HepG2 (cell line): ENCODE measurements around the gene FGF4. TPM values are rescaled to one million over a fixed set of nuclear protein-coding genes. Genes with fewer than 3 reads are reported as not detected.

Experiments
- ATAC-seq: fragments of 200-7000 bp; cut with Tn5 transposase; 3 replicates; pipeline ENCODE4 v1.9.1; 2020; ENCODE audit warnings: mild to moderate bottlenecking, moderate library complexity
- BruUV-seq: library from RNA; stranded (reverse); fragments of 400-500 nt; replicated peaks from 2 replicates; lab custom pipeline; 2021; lab: Mats Ljungman, UMichigan
- CTCF ChIA-PET: fragments of 300-600 bp; formaldehyde crosslinking; extraction: SDS; loops from one replicate; lab custom pipeline; 2021; ENCODE audit warnings: low total read pairs, inconsistent platforms, low intra/inter-chr PET ratio; lab: Yijun Ruan, JAX
- POLR2A ChIA-PET: fragments of 350-600 bp; sonication (Branson Sonifier 250); formaldehyde crosslinking; loops from one replicate; lab custom pipeline; 2020; ENCODE audit warnings: antibody characterized with exemption, inconsistent platforms; lab: Yijun Ruan, JAX
- DNase-seq: peaks from one replicate; pipeline ENCODE4 v3.0.0-alpha.2; 2015; ENCODE audit warnings: low spot score
- FAIRE-seq: peaks from 3 replicates; lab custom pipeline; 2011; peaks lifted over from hg19 to GRCh38; lab: Jason Lieb, UNC
- H2AFZ ChIP-seq: one replicate; pipeline ENCODE4 v1.6.1; 2011; ENCODE audit warnings: low read length, inconsistent platforms
- H3K27ac ChIP-seq: fragments of 300-600 bp; 3 replicates; pipeline ENCODE4 v1.8.0; 2011; ENCODE audit warnings: mixed run types, mild to moderate bottlenecking, mixed read lengths, low read length, inconsistent platforms; ENCODE audit not compliant: insufficient read depth; ENCODE audit errors: extremely low read length
- H3K27me3 ChIP-seq, 2 experiments: fragments of 200-600 bp in 1 of 2; 2 replicates in 1 of 2; 3 replicates in 1 of 2; pipeline versions ENCODE4 v1.6.0 to v1.8.0; 2011; ENCODE audit warnings: low read length in 2 of 2, mild to moderate bottlenecking in 2 of 2, moderate library complexity in 2 of 2, inconsistent platforms in 1 of 2; ENCODE audit not compliant: insufficient read depth in 2 of 2, control insufficient read depth in 1 of 2
- H3K36me3 ChIP-seq, 2 experiments: fragments of 200-600 bp in 1 of 2; replicated peaks in 1 of 2; 2 replicates in 1 of 2; 3 replicates in 1 of 2; pipeline versions ENCODE4 v1.5.1 to v1.8.0; 2011; ENCODE audit warnings: low read length in 2 of 2, inconsistent platforms in 1 of 2; ENCODE audit not compliant: insufficient read depth in 2 of 2, control insufficient read depth in 1 of 2
- H3K4me1 ChIP-seq: 2 replicates; pipeline ENCODE4 v1.5.1; 2012; ENCODE audit warnings: low read length, inconsistent platforms; ENCODE audit not compliant: insufficient read depth
- H3K4me2 ChIP-seq: 2 replicates; pipeline ENCODE4 v1.6.0; 2011; ENCODE audit warnings: low read depth, low read length, inconsistent platforms
- H3K4me3 ChIP-seq, 3 experiments: fragments of 200-600 bp in 1 of 3; sonication (generic), shearing (Covaris generic) in 1 of 3; replicated peaks in 1 of 3; 2 replicates each; pipeline ENCODE4 v1.5.1; 2011 to 2016; ENCODE audit warnings: low read length in 3 of 3, inconsistent platforms in 2 of 3, low read depth in 2 of 3, mild to moderate bottlenecking in 2 of 3, control low read depth in 1 of 3, mixed read lengths in 1 of 3; ENCODE audit not compliant: insufficient read depth in 1 of 3
- H3K79me2 ChIP-seq: one replicate; pipeline ENCODE4 v1.6.1; 2011; ENCODE audit warnings: low read length, inconsistent platforms; ENCODE audit not compliant: insufficient read depth
- H3K9ac ChIP-seq: 2 replicates; pipeline ENCODE4 v1.6.0; 2011; ENCODE audit warnings: mild to moderate bottlenecking, low read depth, low read length, inconsistent platforms; ENCODE audit not compliant: insufficient read depth
- H3K9me3 ChIP-seq: 2 replicates; pipeline ENCODE4 v1.5.1; 2012; ENCODE audit warnings: mild to moderate bottlenecking, low read length
- H4K20me1 ChIP-seq: 2 replicates; pipeline ENCODE4 v1.6.0; 2011; ENCODE audit warnings: inconsistent platforms, mild to moderate bottlenecking, low read length, moderate library complexity; ENCODE audit not compliant: insufficient read depth
- ATF7 ChIP-seq, 2 experiments: fragments of 450-650 bp in 1 of 2; sonication (generic) in 1 of 2; formaldehyde crosslinking in 1 of 2; IDR thresholded peaks; 2 replicates each; pipeline versions ENCODE4 v1.4.0 to v1.6.1; 2016 to 2020; ENCODE audit warnings: antibody characterized with exemption in 1 of 2, mild to moderate bottlenecking in 1 of 2, missing genetic modification reagents in 1 of 2
- IRF9 ChIP-seq: sonication (generic); formaldehyde crosslinking; IDR thresholded peaks from 2 replicates; pipeline ENCODE4 v1.8.0; 2022; ENCODE audit warnings: missing genetic modification reagents, mild to moderate bottlenecking, borderline replicate concordance
- IRX3 ChIP-seq: sonication (generic); formaldehyde crosslinking; IDR thresholded peaks from 2 replicates; pipeline ENCODE4 v1.8.1; 2023; ENCODE audit warnings: mild to moderate bottlenecking, low read depth, missing genetic modification reagents, borderline replicate concordance
- LCORL ChIP-seq, 2 experiments: fragments of 450-650 bp in 1 of 2; sonication (generic) in 1 of 2; formaldehyde crosslinking in 1 of 2; IDR thresholded peaks; 2 replicates each; pipeline versions ENCODE4 v1.5.0 to v1.6.1; 2017 to 2020; ENCODE audit warnings: antibody characterized with exemption in 1 of 2, missing genetic modification reagents in 1 of 2
- NFYC ChIP-seq: IDR thresholded peaks from 2 replicates; pipeline ENCODE4 v1.6.1; 2016; ENCODE audit warnings: missing genetic modification reagents, missing compliant biosample characterization
- POLR2AphosphoS2 ChIP-seq: IDR thresholded peaks from 2 replicates; pipeline ENCODE4 v1.6.1; 2011; ENCODE audit warnings: low read depth, low read length, improper control_type of control experiment
- PRMT3 ChIP-seq: sonication (generic); formaldehyde crosslinking; IDR thresholded peaks from 2 replicates; pipeline ENCODE4 v1.8.1; 2022; ENCODE audit warnings: low read depth, mild to moderate bottlenecking, moderate library complexity, missing genetic modification reagents, borderline replicate concordance
- SALL1 ChIP-seq: sonication (generic); formaldehyde crosslinking; IDR thresholded peaks from 2 replicates; pipeline ENCODE4 v1.8.0; 2022; ENCODE audit warnings: mild to moderate bottlenecking, missing genetic modification reagents
- SCMH1 ChIP-seq: sonication (generic); formaldehyde crosslinking; IDR thresholded peaks from 2 replicates; pipeline ENCODE4 v1.9.0; 2021; ENCODE audit warnings: missing genetic modification reagents, mild to moderate bottlenecking, borderline replicate concordance
- SMARCC2 ChIP-seq: fragments of 450-650 bp; IDR thresholded peaks from 2 replicates; pipeline ENCODE4 v1.6.1; 2017; ENCODE audit warnings: antibody characterized with exemption, mild to moderate bottlenecking
- ZBTB7A ChIP-seq: sonication (generic); formaldehyde crosslinking; IDR thresholded peaks from 2 replicates; pipeline ENCODE4 v1.8.0; 2022; ENCODE audit warnings: mild to moderate bottlenecking, missing genetic modification reagents
- ZNF335 ChIP-seq: sonication (generic); formaldehyde crosslinking; IDR thresholded peaks from 2 replicates; pipeline ENCODE4 v1.4.0; 2020; ENCODE audit warnings: missing genetic modification reagents
- ZNF362 ChIP-seq: sonication (generic); formaldehyde crosslinking; IDR thresholded peaks from 2 replicates; pipeline ENCODE4 v1.4.0; 2020; ENCODE audit warnings: missing genetic modification reagents, mild to moderate bottlenecking, borderline replicate concordance
- ZNF737 ChIP-seq: sonication (generic); formaldehyde crosslinking; IDR thresholded peaks from 2 replicates; pipeline ENCODE4 v1.5.0; 2020; ENCODE audit warnings: missing genetic modification reagents, mild to moderate bottlenecking, borderline replicate concordance
- ZNF800 ChIP-seq: sonication (generic); formaldehyde crosslinking; IDR thresholded peaks from 2 replicates; pipeline ENCODE4 v1.4.0; 2020; ENCODE audit warnings: missing genetic modification reagents
- WGBS: methylation state at CpG from one replicate; pipeline ENCODE4 v1.1.6; 2017; ENCODE audit warnings: low lambda C conversion rate; 5-methylcytosine and 5-hydroxymethylcytosine counted together
- in situ Hi-C: cut with HindIII; loops from 2 replicates; pipeline ENCODE4 v1.10.0; 2017; ENCODE audit warnings: low pct_unique_long_range_greater_than_20kb; ENCODE audit not compliant: extremely low pct_ligation_motif_present
- intact Hi-C: fragments of 100-400 bp; cut with micrococcal nuclease; formaldehyde crosslinking; loops from one replicate; pipeline ENCODE4 v1.10.0; 2022; ENCODE audit not compliant: unreplicated experiment
- polyA plus RNA-seq, 8 experiments: library from polyadenylated mRNA; depleted of rRNA in 3 of 8; stranded (reverse) in 7 of 8; unstranded in 1 of 8; fragments of >200 nt; fragmentation: Illumina TruSeq in 4 of 8; extraction: Trizol in 4 of 8; gene quantifications; 2 replicates each; pipeline versions ENCODE4 v1.2.1 to v1.2.3, GENCODE V29; 2011 to 2016; ENCODE audit warnings: low read depth in 4 of 8, missing spikeins in 1 of 8, mixed read lengths in 1 of 8; ENCODE audit not compliant: insufficient read depth in 1 of 8
- total RNA-seq, 5 experiments: library from RNA; depleted of rRNA; stranded (reverse); fragments of >200 nt; fragmentation: Illumina TruSeq; extraction: Trizol; gene quantifications; 2 replicates each; pipeline ENCODE4 v1.2.3, GENCODE V29; 2016; ENCODE audit warnings: low read depth in 1 of 5

Gene FGF4
- total and polyA plus RNA-seq, 2 of the 13 experiments (the other 11 are each of a cell fraction or from before 2014, with no cell fraction given) = not detected

GRCh38 chr11:69788956-69789355 lies 13.8 kb upstream of the FGF4 start:
- Histone ChIP-seq H4K20me1 (no peaks in the 10 kb centered on the region), H3K79me2 (no peaks in the 10 kb centered on the region), H3K9me3 (no peaks in the 10 kb centered on the region), H3K27me3 (peaks cover 6 to 49% of the 10 kb centered on the region in 2 experiments; a peak in 4 of 5 replicates), H2AFZ (no peak overlapping the region), H3K4me3 (no peak overlapping the region), H3K36me3 (no peaks in the 10 kb centered on the region), H3K4me1 (no peaks in the 10 kb centered on the region), H3K4me2 (no peak overlapping the region), H3K27ac (no peak overlapping the region), H3K9ac (no peak overlapping the region)
- intact Hi-C loops (no loop called here), in situ Hi-C loops (no loop called here)
- CTCF ChIA-PET = no interaction called here
- no peak for TF ChIP-seq SALL1
- no peak for TF ChIP-seq LCORL (IDR thresholded peaks at IDR 0.05)
- no peak for TF ChIP-seq LCORL (CRISPR knock-in tag; IDR thresholded peaks at IDR 0.05)
- TF ChIP-seq ZNF737 (CRISPR knock-in tag) = no peak
- TF ChIP-seq IRF9 = no peak
- TF ChIP-seq ZBTB7A = no peak
- no TSS peak for BruUV-seq
- WGBS = 64% methylated on average over 9 of the region's 11 CpGs
- no peak for FAIRE-seq
- POLR2A ChIA-PET = no interaction called here
- no peak for ATAC-seq
- DNase-seq = no peak

GRCh38 chr11:69787906-69788305 lies 12.8 kb upstream of the FGF4 start:
- POLR2A ChIA-PET = no interaction called here
- H3K36me3 ChIP-seq = no peaks in the 10 kb centered on the region
- no peak overlapping the region for H3K4me2 ChIP-seq
- no peak for FAIRE-seq
- H3K9me3 ChIP-seq = no peaks in the 10 kb centered on the region
- no peak for DNase-seq
- intact Hi-C loops = no loop called here
- no peak overlapping the region for H3K27ac ChIP-seq
- no peak overlapping the region for H2AFZ ChIP-seq
- ATAC-seq = no peak
- H3K4me3 ChIP-seq = no peak overlapping the region
- H3K27me3 ChIP-seq = peaks cover 6 to 49% of the 10 kb centered on the region in 2 experiments; a peak in 4 of 5 replicates
- H3K4me1 ChIP-seq = no peaks in the 10 kb centered on the region
- WGBS = 40% methylated on average over 2 of the region's 10 CpGs
- no peaks in the 10 kb centered on the region for H4K20me1 ChIP-seq
- CTCF ChIA-PET = no interaction called here
- in situ Hi-C loops = no loop called here
- no TSS peak for BruUV-seq
- H3K79me2 ChIP-seq = no peaks in the 10 kb centered on the region
- no peak overlapping the region for H3K9ac ChIP-seq
- TF ChIP-seq NFYC (CRISPR knock-in tag) (no peak), SCMH1 (CRISPR knock-in tag) (no peak), POLR2AphosphoS2 (no peak), SMARCC2 (no peak), ZNF800 (no peak), IRX3 (CRISPR knock-in tag) (no peak), ZNF362 (no peak), PRMT3 (no peak), ZNF335 (CRISPR knock-in tag) (no peak), ATF7 (IDR thresholded peaks at IDR 0.05) (no peak), ATF7 (CRISPR knock-in tag; IDR thresholded peaks at IDR 0.05) (no peak)
